HepG2 (cell line): ENCODE results near the gene KRTAP10-10. TPM values are rescaled to one million over a fixed set of nuclear protein-coding genes. Genes with fewer than 3 reads are reported as not detected.

Experiments
- ATAC-seq: fragments of 200-7000 bp; cut with Tn5 transposase; 3 replicates; pipeline ENCODE4 v1.9.1; 2020; ENCODE audit warnings: mild to moderate bottlenecking, moderate library complexity
- BruUV-seq: library from RNA; stranded (reverse); fragments of 400-500 nt; replicated peaks from 2 replicates; lab custom pipeline; 2021; lab: Mats Ljungman, UMichigan
- CTCF ChIA-PET: fragments of 300-600 bp; formaldehyde crosslinking; extraction: SDS; loops from one replicate; lab custom pipeline; 2021; ENCODE audit warnings: low total read pairs, inconsistent platforms, low intra/inter-chr PET ratio; lab: Yijun Ruan, JAX
- POLR2A ChIA-PET: fragments of 350-600 bp; sonication (Branson Sonifier 250); formaldehyde crosslinking; loops from one replicate; lab custom pipeline; 2020; ENCODE audit warnings: antibody characterized with exemption, inconsistent platforms; lab: Yijun Ruan, JAX
- DNase-seq: peaks from one replicate; pipeline ENCODE4 v3.0.0-alpha.2; 2015; ENCODE audit warnings: low spot score
- FAIRE-seq: peaks from 3 replicates; lab custom pipeline; 2011; peaks lifted over from hg19 to GRCh38; lab: Jason Lieb, UNC
- H2AFZ ChIP-seq: one replicate; pipeline ENCODE4 v1.6.1; 2011; ENCODE audit warnings: low read length, inconsistent platforms
- H3K27ac ChIP-seq: fragments of 300-600 bp; 3 replicates; pipeline ENCODE4 v1.8.0; 2011; ENCODE audit warnings: mixed run types, mild to moderate bottlenecking, mixed read lengths, low read length, inconsistent platforms; ENCODE audit not compliant: insufficient read depth; ENCODE audit errors: extremely low read length
- H3K27me3 ChIP-seq, 2 experiments: fragments of 200-600 bp in 1 of 2; 2 replicates in 1 of 2; 3 replicates in 1 of 2; pipeline versions ENCODE4 v1.6.0 to v1.8.0; 2011; ENCODE audit warnings: low read length in 2 of 2, mild to moderate bottlenecking in 2 of 2, moderate library complexity in 2 of 2, inconsistent platforms in 1 of 2; ENCODE audit not compliant: insufficient read depth in 2 of 2, control insufficient read depth in 1 of 2
- H3K36me3 ChIP-seq, 2 experiments: fragments of 200-600 bp in 1 of 2; replicated peaks in 1 of 2; 2 replicates in 1 of 2; 3 replicates in 1 of 2; pipeline versions ENCODE4 v1.5.1 to v1.8.0; 2011; ENCODE audit warnings: low read length in 2 of 2, inconsistent platforms in 1 of 2; ENCODE audit not compliant: insufficient read depth in 2 of 2, control insufficient read depth in 1 of 2
- H3K4me1 ChIP-seq: 2 replicates; pipeline ENCODE4 v1.5.1; 2012; ENCODE audit warnings: low read length, inconsistent platforms; ENCODE audit not compliant: insufficient read depth
- H3K4me2 ChIP-seq: 2 replicates; pipeline ENCODE4 v1.6.0; 2011; ENCODE audit warnings: low read depth, low read length, inconsistent platforms
- H3K4me3 ChIP-seq, 3 experiments: fragments of 200-600 bp in 1 of 3; sonication (generic), shearing (Covaris generic) in 1 of 3; replicated peaks in 1 of 3; 2 replicates each; pipeline ENCODE4 v1.5.1; 2011 to 2016; ENCODE audit warnings: low read length in 3 of 3, inconsistent platforms in 2 of 3, low read depth in 2 of 3, mild to moderate bottlenecking in 2 of 3, control low read depth in 1 of 3, mixed read lengths in 1 of 3; ENCODE audit not compliant: insufficient read depth in 1 of 3
- H3K79me2 ChIP-seq: one replicate; pipeline ENCODE4 v1.6.1; 2011; ENCODE audit warnings: low read length, inconsistent platforms; ENCODE audit not compliant: insufficient read depth
- H3K9ac ChIP-seq: 2 replicates; pipeline ENCODE4 v1.6.0; 2011; ENCODE audit warnings: mild to moderate bottlenecking, low read depth, low read length, inconsistent platforms; ENCODE audit not compliant: insufficient read depth
- H3K9me3 ChIP-seq: 2 replicates; pipeline ENCODE4 v1.5.1; 2012; ENCODE audit warnings: mild to moderate bottlenecking, low read length
- H4K20me1 ChIP-seq: 2 replicates; pipeline ENCODE4 v1.6.0; 2011; ENCODE audit warnings: inconsistent platforms, mild to moderate bottlenecking, low read length, moderate library complexity; ENCODE audit not compliant: insufficient read depth
- AHDC1 ChIP-seq: sonication (generic); formaldehyde crosslinking; IDR thresholded peaks from 2 replicates; pipeline ENCODE4 v1.5.1; 2020; ENCODE audit warnings: mild to moderate bottlenecking, missing genetic modification reagents, borderline replicate concordance
- HNF4A ChIP-seq: sonication (generic); formaldehyde crosslinking; IDR thresholded peaks from 2 replicates; pipeline ENCODE4 v1.4.0; 2020; ENCODE audit warnings: missing genetic modification reagents
- ZNF207 ChIP-seq: fragments of 450-650 bp; IDR thresholded peaks from 2 replicates; pipeline ENCODE4 v1.6.1; 2016; ENCODE audit warnings: antibody characterized with exemption, borderline replicate concordance
- WGBS: methylation state at CpG from one replicate; pipeline ENCODE4 v1.1.6; 2017; ENCODE audit warnings: low lambda C conversion rate; 5-methylcytosine and 5-hydroxymethylcytosine counted together
- in situ Hi-C: cut with HindIII; loops from 2 replicates; pipeline ENCODE4 v1.10.0; 2017; ENCODE audit warnings: low pct_unique_long_range_greater_than_20kb; ENCODE audit not compliant: extremely low pct_ligation_motif_present
- intact Hi-C: fragments of 100-400 bp; cut with micrococcal nuclease; formaldehyde crosslinking; loops from one replicate; pipeline ENCODE4 v1.10.0; 2022; ENCODE audit not compliant: unreplicated experiment
- polyA plus RNA-seq, 8 experiments: library from polyadenylated mRNA; depleted of rRNA in 3 of 8; stranded (reverse) in 7 of 8; unstranded in 1 of 8; fragments of >200 nt; fragmentation: Illumina TruSeq in 4 of 8; extraction: Trizol in 4 of 8; gene quantifications; 2 replicates each; pipeline versions ENCODE4 v1.2.1 to v1.2.3, GENCODE V29; 2011 to 2016; ENCODE audit warnings: low read depth in 4 of 8, missing spikeins in 1 of 8, mixed read lengths in 1 of 8; ENCODE audit not compliant: insufficient read depth in 1 of 8
- total RNA-seq, 5 experiments: library from RNA; depleted of rRNA; stranded (reverse); fragments of >200 nt; fragmentation: Illumina TruSeq; extraction: Trizol; gene quantifications; 2 replicates each; pipeline ENCODE4 v1.2.3, GENCODE V29; 2016; ENCODE audit warnings: low read depth in 1 of 5

Gene KRTAP10-10
- total and polyA plus RNA-seq, 2 of the 13 experiments (the other 11 are each of a cell fraction or from before 2014, with no cell fraction given), result not detected

DNA sequence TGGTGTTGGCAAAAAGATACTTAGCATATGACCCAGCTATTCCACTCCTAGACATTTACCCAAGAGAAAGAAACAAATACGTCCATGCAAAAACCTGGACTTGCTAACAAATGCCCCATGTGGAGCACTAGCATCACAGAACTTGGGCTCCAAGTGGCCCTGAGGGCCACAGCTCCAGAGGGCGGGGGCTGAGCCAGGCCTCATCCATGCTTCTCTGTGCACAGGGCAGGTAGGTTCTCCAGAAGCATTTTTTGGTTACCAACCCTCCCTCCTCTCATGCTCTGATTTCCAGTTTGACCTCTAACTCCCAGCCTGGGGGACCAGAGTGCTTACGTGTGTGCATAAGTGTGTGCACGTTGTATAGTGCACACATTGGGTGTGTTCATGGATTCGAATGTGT lies 27.5 kb downstream of the KRTAP10-10 start:
- no peak for TF ChIP-seq HNF4A (CRISPR knock-in tag)
- TF ChIP-seq AHDC1 (CRISPR knock-in tag), result no peak
- no peak for TF ChIP-seq ZNF207
- no TSS peak for BruUV-seq
- Histone ChIP-seq H3K4me2 (no peak overlapping the region), H3K79me2 (no peaks in the 10 kb centered on the region), H3K9me3 (no peaks in the 10 kb centered on the region), H3K9ac (no peak overlapping the region), H3K27ac (no peak overlapping the region), H3K36me3 (no peaks in the 10 kb centered on the region), H4K20me1 (no peaks in the 10 kb centered on the region), H3K4me1 (no peaks in the 10 kb centered on the region), H3K4me3 (no peak overlapping the region), H2AFZ (no peak overlapping the region), H3K27me3 (no peaks in the 10 kb centered on the region; a peak in 1 of 5 replicates)
- in situ Hi-C loops, result no loop called here
- ATAC-seq (no peak), FAIRE-seq (no peak), DNase-seq (no peak)
- POLR2A ChIA-PET, result no interaction called here
- WGBS, result 21% methylated on average over 4 of the region's 5 CpGs
- CTCF ChIA-PET, result no interaction called here
- intact Hi-C loops, result no loop called here
